Measurements from ENCODE around the gene NUP98.
"Not testable (repeated sequence)": the region's sequence is repeated elsewhere in the genome, so short reads cannot be mapped to it uniquely, and the experiment has no call there.

Gene NUP98

DNA sequence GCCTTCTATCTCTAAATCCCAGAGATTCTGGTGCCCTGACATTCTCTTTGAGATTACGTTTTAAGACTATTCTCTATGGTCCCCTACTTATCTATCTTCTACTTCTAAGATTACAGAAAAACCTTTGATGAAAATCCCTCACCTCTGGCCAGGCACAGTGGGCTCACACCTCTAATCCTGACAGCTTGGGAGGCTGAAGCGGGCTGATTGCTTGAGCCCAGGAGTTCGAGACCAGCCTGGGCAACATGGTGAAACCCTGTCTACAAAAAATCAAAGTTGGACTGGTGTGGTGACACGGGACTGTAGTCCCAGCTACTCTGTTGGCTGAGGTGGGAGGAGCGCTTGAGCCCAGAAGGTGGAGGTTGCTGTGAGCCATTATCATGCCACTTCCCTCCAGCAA is 14.4 kb downstream of the NUP98 start:
- TF ChIP-seq, protein P1, sequence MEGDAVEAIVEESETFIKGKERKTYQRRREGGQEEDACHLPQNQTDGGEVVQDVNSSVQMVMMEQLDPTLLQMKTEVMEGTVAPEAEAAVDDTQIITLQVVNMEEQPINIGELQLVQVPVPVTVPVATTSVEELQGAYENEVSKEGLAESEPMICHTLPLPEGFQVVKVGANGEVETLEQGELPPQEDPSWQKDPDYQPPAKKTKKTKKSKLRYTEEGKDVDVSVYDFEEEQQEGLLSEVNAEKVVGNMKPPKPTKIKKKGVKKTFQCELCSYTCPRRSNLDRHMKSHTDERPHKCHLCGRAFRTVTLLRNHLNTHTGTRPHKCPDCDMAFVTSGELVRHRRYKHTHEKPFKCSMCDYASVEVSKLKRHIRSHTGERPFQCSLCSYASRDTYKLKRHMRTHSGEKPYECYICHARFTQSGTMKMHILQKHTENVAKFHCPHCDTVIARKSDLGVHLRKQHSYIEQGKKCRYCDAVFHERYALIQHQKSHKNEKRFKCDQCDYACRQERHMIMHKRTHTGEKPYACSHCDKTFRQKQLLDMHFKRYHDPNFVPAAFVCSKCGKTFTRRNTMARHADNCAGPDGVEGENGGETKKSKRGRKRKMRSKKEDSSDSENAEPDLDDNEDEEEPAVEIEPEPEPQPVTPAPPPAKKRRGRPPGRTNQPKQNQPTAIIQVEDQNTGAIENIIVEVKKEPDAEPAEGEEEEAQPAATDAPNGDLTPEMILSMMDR (IDR thresholded peaks at IDR 0.05; ENCODE audit: extremely low read depth, missing control alignments) = no peak
- DNase-seq (ENCODE audit: low spot score) = no peak

- TF ChIP-seq, protein P1 (IDR thresholded peaks at IDR 0.05; ENCODE audit: extremely low read depth, missing control alignments) = no peak
- DNase-seq (ENCODE audit: low spot score) = no peak
Observed at GRCh38 chr11:3781423-3781822, 15.9 kb downstream of the NUP98 start.

DNA sequence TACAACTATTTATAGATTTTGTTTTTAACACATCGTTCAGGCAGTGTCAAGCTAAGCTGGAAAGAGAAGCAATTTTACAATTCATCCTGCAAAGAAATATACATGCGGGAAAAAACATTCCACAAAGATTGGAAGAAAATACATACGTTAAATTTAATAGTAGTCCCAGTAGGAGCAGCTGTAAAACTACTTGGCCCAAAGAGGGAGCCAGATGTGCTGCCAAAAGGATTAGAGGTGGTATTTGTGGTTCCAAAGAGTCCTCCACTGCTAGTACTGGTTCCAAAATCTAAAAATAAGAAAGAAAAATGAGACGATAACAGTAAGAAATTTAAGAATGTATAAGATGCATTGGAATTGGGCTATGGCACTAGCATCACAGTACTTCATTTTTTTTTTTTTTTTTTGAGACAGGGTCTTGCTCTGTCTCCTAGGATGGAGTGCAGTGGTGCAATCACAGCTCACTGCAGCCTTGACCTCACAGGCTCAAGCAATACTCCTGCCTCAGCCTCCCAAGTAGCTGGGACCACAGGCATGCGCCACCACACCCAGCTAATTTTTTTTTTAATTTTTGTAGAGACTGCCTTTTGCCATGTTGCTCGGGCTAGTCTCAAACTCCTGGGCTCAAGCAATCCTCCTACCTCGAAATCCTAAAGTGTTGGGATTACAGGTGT is 21.5 kb downstream of the NUP98 start:
- TF ChIP-seq, protein P1 (IDR thresholded peaks at IDR 0.05; ENCODE audit: extremely low read depth, missing control alignments) = no peak
- no peak for DNase-seq (ENCODE audit: low spot score)

- no peak for DNase-seq (ENCODE audit: low spot score)
- TF ChIP-seq, protein P1 (IDR thresholded peaks at IDR 0.05; ENCODE audit: extremely low read depth, missing control alignments) = no peak
Observed at GRCh38 chr11:3773180-3773579, 24.2 kb downstream of the NUP98 start.

DNA sequence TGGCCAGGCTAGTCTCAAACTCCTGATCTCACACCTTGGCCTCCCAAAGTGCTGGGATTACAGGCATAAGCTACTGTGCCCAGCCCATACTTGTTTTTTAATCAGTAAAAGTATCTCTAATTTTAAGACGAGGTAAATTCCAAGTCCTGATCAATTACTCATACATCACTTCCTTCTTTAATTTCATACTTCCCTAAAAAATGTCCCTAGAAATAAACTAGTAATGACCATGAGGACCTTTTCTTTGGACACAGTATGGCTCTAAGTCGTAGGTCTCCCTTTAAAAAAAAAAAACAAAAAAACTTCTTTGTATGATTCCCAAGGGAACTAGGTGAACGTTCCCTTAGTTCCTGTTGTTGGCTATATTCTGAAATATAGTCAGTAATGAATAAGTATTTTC is 29.8 kb downstream of the NUP98 start:
- TF ChIP-seq, protein P1 (IDR thresholded peaks at IDR 0.05; ENCODE audit: extremely low read depth, missing control alignments) = no peak
- no peak for DNase-seq (ENCODE audit: low spot score)

- not testable (repeated sequence) for DNase-seq (ENCODE audit: low spot score)
Observed at GRCh38 chr11:3766836-3767235, 30.5 kb downstream of the NUP98 start.

DNA sequence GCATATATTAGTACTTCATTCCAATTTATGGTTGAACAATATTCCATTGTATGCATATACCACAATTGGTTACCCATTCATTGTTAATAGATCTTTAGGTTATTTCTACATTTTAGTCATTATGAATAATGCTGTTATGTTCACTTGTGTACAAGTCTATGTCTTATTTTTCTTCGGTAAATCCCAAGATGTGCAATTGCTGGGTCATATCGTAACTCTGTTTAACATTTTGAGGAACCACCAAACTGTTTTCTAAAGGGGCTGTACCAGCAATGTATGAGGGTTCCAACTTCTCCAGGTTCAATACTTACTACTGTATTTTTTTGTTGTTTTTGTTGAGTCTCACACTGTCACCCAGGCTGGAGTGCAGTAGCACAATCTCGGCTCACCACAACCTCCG is 33.1 kb downstream of the NUP98 start:
- TF ChIP-seq, protein P1 (IDR thresholded peaks at IDR 0.05; ENCODE audit: extremely low read depth, missing control alignments) = no peak
- DNase-seq (ENCODE audit: low spot score) = no peak

DNA sequence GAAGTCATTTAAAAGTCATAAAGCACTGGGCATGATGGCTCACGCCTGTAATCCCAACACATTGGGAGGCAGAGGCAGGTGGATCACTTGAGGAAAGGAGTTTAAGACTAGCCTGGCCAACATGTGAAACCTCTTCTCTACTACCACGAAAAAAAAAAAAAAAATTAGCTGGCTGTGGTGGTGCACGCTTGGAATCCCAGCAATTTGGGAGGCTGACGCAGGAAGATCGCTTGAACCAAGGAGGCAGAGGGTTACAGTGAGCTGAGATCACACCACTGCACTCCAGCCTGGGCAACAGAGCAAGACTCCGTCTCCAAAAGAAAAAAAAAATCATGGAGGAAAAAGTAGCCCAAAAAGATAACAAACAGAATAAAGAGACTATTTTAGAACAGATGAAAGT is 42.2 kb downstream of the NUP98 start:
- DNase-seq (ENCODE audit: low spot score) = no peak
- TF ChIP-seq, protein P1 (IDR thresholded peaks at IDR 0.05; ENCODE audit: extremely low read depth, missing control alignments) = no peak

All from GM20000 (cell line).